Thyroid gland (tissue), 4 donors: Measurements from ENCODE around the gene SIRT7. TPM values are rescaled to one million over a fixed set of nuclear protein-coding genes. Genes with fewer than 3 reads are reported as not detected.
A peak's percentile ranks its signal among the peaks of the same experiment; 100 is the strongest.

ENCODE experiments used
- DNase-seq, 2 donors: peaks; one replicate each; pipeline ENCODE4 v3.0.0-alpha.2; 2019
- H3K27ac ChIP-seq, 3 donors: fragments of 200-600 bp; sonication (generic); 1 replicate in 2 of 3; 2 replicates in 1 of 3; pipeline ENCODE4 v1.5.1; 2016 to 2019; ENCODE audit warnings: mild to moderate bottlenecking in 1 of 3, moderate library complexity in 1 of 3
- H3K27me3 ChIP-seq: fragments of 200-600 bp; sonication (generic); one replicate; pipeline ENCODE4 v1.5.1; 2019
- H3K36me3 ChIP-seq, 2 donors: fragments of 200-600 bp; sonication (generic); one replicate each; pipeline ENCODE4 v1.5.1; 2016 to 2019
- H3K4me1 ChIP-seq, 2 donors: fragments of 200-600 bp; sonication (generic); one replicate each; pipeline ENCODE4 v1.5.1; 2017 to 2019
- H3K4me3 ChIP-seq, 3 donors: fragments of 200-600 bp; sonication (generic); replicated peaks in 1 of 3; 1 replicate in 2 of 3; 2 replicates in 1 of 3; pipeline ENCODE4 v1.5.1; 2016; ENCODE audit warnings: mild to moderate bottlenecking in 1 of 3
- H3K9me3 ChIP-seq: fragments of 200-600 bp; sonication (generic); one replicate; pipeline ENCODE4 v1.5.1; 2017
- CTCF ChIP-seq, 6 experiments: fragments of 200-600 bp in 3 of 6; fragments of 450-650 bp in 3 of 6; sonication (generic) in 3 of 6; IDR thresholded peaks; one replicate each; pipeline ENCODE4 v1.5.1; 2016 to 2019; ENCODE audit warnings: antibody characterized with exemption in 6 of 6, mild to moderate bottlenecking in 2 of 6, inconsistent platforms in 1 of 6, moderate library complexity in 1 of 6
- POLR2A ChIP-seq, 2 donors: fragments of 450-650 bp; IDR thresholded peaks; one replicate each; pipeline ENCODE4 v1.6.1; 2017; ENCODE audit warnings: antibody characterized with exemption in 2 of 2, mild to moderate bottlenecking in 2 of 2, moderate library complexity in 1 of 2
- WGBS, 2 donors: methylation state at CpG; one replicate each; pipeline ENCODE4 v1.1.5; 2017; 5-methylcytosine and 5-hydroxymethylcytosine counted together
- intact Hi-C: fragments of 100-400 bp; cut with DNase I; formaldehyde crosslinking; loops from one replicate; pipeline ENCODE4 v1.15.1; 2023
- total RNA-seq, 4 donors: library from RNA; depleted of rRNA; stranded (reverse); fragments of >200 nt; gene quantifications; one replicate each; pipeline ENCODE4 v1.2.3, GENCODE V29; 2016

SIRT7 gene
- total RNA-seq, 4 donors from 2014 or later = 8.9 to 23.5 (median 15.8) TPM

DNA sequence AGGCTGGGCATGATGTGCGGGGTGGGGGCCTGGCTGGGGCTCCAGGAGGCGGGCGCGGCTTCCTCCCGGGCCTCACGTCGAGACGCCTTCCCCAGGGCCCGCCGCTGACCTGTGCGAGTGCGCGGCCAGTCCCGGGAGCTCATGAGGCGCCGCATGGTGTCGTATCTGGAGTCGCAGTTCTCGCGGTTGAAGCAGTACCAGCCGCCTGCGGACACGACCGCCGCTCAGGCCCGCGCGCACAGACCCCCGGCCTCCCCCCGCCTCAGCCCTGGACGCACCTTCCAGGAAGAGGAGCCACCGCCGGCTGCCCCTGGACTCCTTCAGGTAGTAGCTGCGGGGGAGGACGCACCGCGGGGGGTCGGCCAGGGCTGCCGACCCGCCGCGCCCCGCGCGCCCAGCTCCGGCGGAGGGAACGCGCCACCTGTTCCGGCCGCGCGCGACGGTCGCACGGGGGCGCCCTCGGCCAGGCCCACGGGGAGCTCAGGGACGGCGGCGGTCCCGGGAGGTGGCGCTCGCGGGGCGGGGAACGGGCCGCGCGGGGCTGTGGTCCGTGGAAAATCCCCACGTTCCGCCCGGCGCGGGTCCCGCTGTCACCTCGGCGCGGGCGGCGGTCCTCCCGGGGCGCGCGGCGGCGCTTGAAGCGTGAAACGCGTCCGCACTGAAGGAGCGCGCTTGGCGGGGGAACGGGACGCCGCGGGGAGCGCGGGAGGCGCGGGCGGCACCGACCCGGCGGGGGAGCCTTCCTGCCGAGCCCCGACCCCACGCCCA lies 41.6 kb upstream of the SIRT7 start:
- no peak for TF ChIP-seq POLR2A (IDR thresholded peaks at IDR 0.05)
- peak in 4 of 6 experiments; percentile 50 to 99 (median 98) for TF ChIP-seq CTCF (IDR thresholded peaks at IDR 0.05)
- peak; percentile 64 to 73 for DNase-seq
- intact Hi-C loops = loop anchor here (2.0 to 5.0 kb wide), 2 partner anchors 61 to 193 kb away; no protein-coding TSS in a partner anchor
- Histone ChIP-seq H3K9me3 (no peaks in the 10 kb centered on the region), H3K27ac (no peak overlapping the region), H3K4me3 (peak overlapping the region in 1 of 3 donors; percentile 24), H3K4me1 (peaks cover 6 to 23% of the 10 kb centered on the region in 2 donors), H3K36me3 (no peaks in the 10 kb centered on the region), H3K27me3 (peaks cover 25% of the 10 kb centered on the region)
- 2% methylated on average over 10 of the region's 112 CpGs; no CpG with 5 or more reads in 1 of the 2 donors for WGBS, 2 donors

- no peak for TF ChIP-seq CTCF (IDR thresholded peaks at IDR 0.05)
- no peak for TF ChIP-seq POLR2A (IDR thresholded peaks at IDR 0.05)
- intact Hi-C loops = loop anchor here (2.0 to 5.0 kb wide), 2 partner anchors 62 to 194 kb away; no protein-coding TSS in a partner anchor
- H3K27me3 ChIP-seq = peaks cover 25% of the 10 kb centered on the region
- no peaks in the 10 kb centered on the region for H3K9me3 ChIP-seq
- H3K36me3 ChIP-seq = no peaks in the 10 kb centered on the region
- H3K27ac ChIP-seq = no peak overlapping the region
- no peak for DNase-seq
- no peak overlapping the region for H3K4me3 ChIP-seq
- H3K4me1 ChIP-seq = peaks cover 6 to 23% of the 10 kb centered on the region in 2 donors
- 52 to 63% methylated on average over 9 to 10 of the region's 15 CpGs for WGBS, 2 donors
Observed at GRCh38 chr17:81958633-81959342, 40.8 kb upstream of the SIRT7 start.

DNA sequence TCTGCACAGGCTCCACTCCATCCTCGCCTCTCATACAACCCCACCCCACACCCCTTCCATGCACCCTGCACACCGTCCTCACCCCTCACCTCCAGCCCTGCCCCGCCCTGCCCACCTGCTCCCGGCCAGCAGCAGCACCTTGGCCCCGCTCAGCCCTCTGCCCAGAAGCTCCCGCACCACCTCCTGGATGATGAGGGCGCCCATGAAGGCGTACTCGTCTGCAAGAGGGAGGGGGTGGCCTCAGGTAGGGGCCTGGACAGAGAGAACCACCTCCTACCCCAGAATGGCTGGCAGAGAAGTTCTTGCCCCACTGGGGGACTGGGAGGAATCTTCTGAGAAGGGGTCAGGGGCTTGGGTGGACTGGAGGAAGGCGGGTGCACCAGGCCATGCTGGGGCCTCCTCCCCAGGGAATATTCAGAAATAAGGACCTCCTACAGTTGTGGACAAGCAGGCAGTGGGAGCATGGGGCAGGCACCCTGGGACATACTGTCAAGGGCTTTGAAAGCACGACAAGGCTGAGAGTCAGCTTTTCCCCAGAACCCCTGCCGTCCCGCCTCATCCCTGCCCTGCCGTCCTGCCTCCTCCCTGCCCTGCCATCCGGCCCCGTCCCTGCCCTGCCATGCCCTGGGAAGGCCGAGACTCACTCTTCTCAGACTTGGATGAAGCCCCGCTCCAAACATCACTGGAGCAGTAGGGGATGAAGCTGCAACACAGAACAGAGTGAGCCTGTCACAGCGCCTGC lies 39.9 kb upstream of the SIRT7 start:
- intact Hi-C loops = loop anchor here (2.0 to 5.0 kb wide), 2 partner anchors 63 to 194 kb away; no protein-coding TSS in a partner anchor
- H3K27ac ChIP-seq = no peak overlapping the region
- 76 to 88% methylated on average over 11 to 14 of the region's 19 CpGs for WGBS, 2 donors
- no peak for DNase-seq
- H3K36me3 ChIP-seq = no peaks in the 10 kb centered on the region
- H3K27me3 ChIP-seq = peaks cover 25% of the 10 kb centered on the region
- H3K4me3 ChIP-seq = no peak overlapping the region
- no peaks in the 10 kb centered on the region for H3K9me3 ChIP-seq
- H3K4me1 ChIP-seq = peaks cover 6 to 23% of the 10 kb centered on the region in 2 donors
- TF ChIP-seq POLR2A (IDR thresholded peaks at IDR 0.05) (no peak), CTCF (IDR thresholded peaks at IDR 0.05) (no peak)

- Histone ChIP-seq H3K36me3 (no peaks in the 10 kb centered on the region), H3K27me3 (peaks cover 23% of the 10 kb centered on the region), H3K9me3 (no peaks in the 10 kb centered on the region), H3K4me3 (no peak overlapping the region), H3K27ac (no peak overlapping the region), H3K4me1 (peaks cover 6 to 22% of the 10 kb centered on the region in 2 donors)
- no peak for DNase-seq
- TF ChIP-seq CTCF (IDR thresholded peaks at IDR 0.05) (no peak), POLR2A (IDR thresholded peaks at IDR 0.05) (no peak)
- 80 to 81% methylated on average over 14 to 32 of the region's 45 CpGs for WGBS, 2 donors
- intact Hi-C loops = loop anchor here (5.0 kb wide), 1 partner anchor 195 kb away; no protein-coding TSS in a partner anchor
Observed at GRCh38 chr17:81956607-81957589, 38.9 kb upstream of the SIRT7 start.
